SK-N-MC (cell line): ENCODE measurements around the gene TIPARP.

Source experiments
- EZH2 ChIP-seq: fragments of 200-600 bp; sonication (generic); IDR thresholded peaks from one replicate; pipeline ENCODE4 v1.6.1; 2017; ENCODE audit warnings: antibody characterized with exemption
- FOXP2 ChIP-seq: optimal IDR thresholded peaks from 2 replicates; pipeline ENCODE3; 2011; ENCODE audit warnings: mild to moderate bottlenecking, moderate library complexity; ENCODE audit not compliant: insufficient read depth; ENCODE audit errors: extremely low read length, control extremely low read depth
- POLR2AphosphoS5 ChIP-seq: IDR thresholded peaks from 2 replicates; pipeline ENCODE4 v1.6.1; 2012; ENCODE audit warnings: mild to moderate bottlenecking, low read depth, low read length, borderline replicate concordance

GRCh38 chr3:156682501-156682900 is 8.1 kb downstream of the TIPARP start:
- TF ChIP-seq EZH2 (no peak), POLR2AphosphoS5 (no peak), FOXP2 (no peak)
